M059J (cell line): ENCODE data around the gene FOXP1. TPM values are rescaled to one million over a fixed set of nuclear protein-coding genes. Genes with fewer than 3 reads are reported as not detected.

Experiments used
- DNase-seq: peaks from one replicate; pipeline ENCODE4 v3.0.0-alpha.2; 2012; ENCODE audit warnings: low read depth
- total RNA-seq: library from RNA; depleted of rRNA; stranded (reverse); fragments of >200 nt; shearing (Covaris generic); gene quantifications from 2 replicates; pipeline ENCODE4 v1.2.3, GENCODE V29; 2014

The FOXP1 gene
- total RNA-seq, 1 experiment from 2014 or later = 19.2 TPM

GRCh38 chr3:71152892-71153265, 430.6 kb downstream of the FOXP1 start:
- no peak for DNase-seq

GRCh38 chr3:71152039-71152891, 431.3 kb downstream of the FOXP1 start:
- no peak for DNase-seq

GRCh38 chr3:71149959-71150954, 433.3 kb downstream of the FOXP1 start:
- DNase-seq = peak; percentile 15

GRCh38 chr3:71148455-71149060, 435.0 kb downstream of the FOXP1 start:
- no peak for DNase-seq

GRCh38 chr3:71146673-71147072, 436.9 kb downstream of the FOXP1 start:
- no peak for DNase-seq

- DNase-seq = no peak
Measured at GRCh38 chr3:71145954-71146353, 437.6 kb downstream of the FOXP1 start.

- DNase-seq = no peak
Measured at GRCh38 chr3:71144525-71145253, 438.8 kb downstream of the FOXP1 start.

GRCh38 chr3:71143493-71143892, 440.0 kb downstream of the FOXP1 start:
- no peak for DNase-seq

- peak; percentile 7 for DNase-seq
Measured at GRCh38 chr3:71142441-71143161, 440.9 kb downstream of the FOXP1 start.

GRCh38 chr3:71140477-71140876, 443.1 kb downstream of the FOXP1 start:
- DNase-seq = no peak

GRCh38 chr3:71139496-71139895, 444.0 kb downstream of the FOXP1 start:
- DNase-seq = no peak

- no peak for DNase-seq
Measured at GRCh38 chr3:71138410-71138809, 445.1 kb downstream of the FOXP1 start.

- DNase-seq = no peak
Measured at GRCh38 chr3:71136276-71136675, 447.3 kb downstream of the FOXP1 start.

GRCh38 chr3:71135373-71136088, 448.0 kb downstream of the FOXP1 start:
- DNase-seq = no peak

- no peak for DNase-seq
Measured at GRCh38 chr3:71134521-71134920, 449.0 kb downstream of the FOXP1 start.

- no peak for DNase-seq
Measured at GRCh38 chr3:71133865-71134264, 449.7 kb downstream of the FOXP1 start.

GRCh38 chr3:71132995-71133730, 450.4 kb downstream of the FOXP1 start:
- DNase-seq = peak; percentile 60

- DNase-seq = no peak
Measured at GRCh38 chr3:71131375-71132314, 451.9 kb downstream of the FOXP1 start.
